ENCODE measurements around the gene ENPP6. TPM values are rescaled to one million over a fixed set of nuclear protein-coding genes. Genes with fewer than 3 reads are reported as not detected.

Gene ENPP6
- total RNA-seq, 4 donors from 2014 or later = 0.47 to 1.7 (median 1.2) TPM

GRCh38 chr4:184062769-184063168 is 154.9 kb downstream of the ENPP6 start:
- no peak overlapping the region for H3K4me3 ChIP-seq
- peaks cover 8% of the 10 kb centered on the region for H3K27me3 ChIP-seq
- no peaks in the 10 kb centered on the region for H3K36me3 ChIP-seq
- H3K27ac ChIP-seq = no peak overlapping the region
- no peaks in the 10 kb centered on the region for H3K4me1 ChIP-seq
- no peak for ATAC-seq
- TF ChIP-seq POLR2A (IDR thresholded peaks at IDR 0.05) (no peak), EP300 (IDR thresholded peaks at IDR 0.05) (no peak), CTCF (IDR thresholded peaks at IDR 0.05) (no peak), POLR2AphosphoS5 (IDR thresholded peaks at IDR 0.05) (no peak)
- WGBS, 2 donors (ENCODE audit: low coverage in 1 of 2) = 86 to 91% methylated on average over 7 of the region's 7 CpGs
- H3K9me3 ChIP-seq = no peaks in the 10 kb centered on the region

- peaks cover 8% of the 10 kb centered on the region for H3K27me3 ChIP-seq
- H3K27ac ChIP-seq = no peak overlapping the region
- no peak overlapping the region for H3K4me3 ChIP-seq
- H3K9me3 ChIP-seq = no peaks in the 10 kb centered on the region
- TF ChIP-seq POLR2A (IDR thresholded peaks at IDR 0.05) (no peak), EP300 (IDR thresholded peaks at IDR 0.05) (no peak), POLR2AphosphoS5 (IDR thresholded peaks at IDR 0.05) (no peak), CTCF (IDR thresholded peaks at IDR 0.05) (no peak)
- 100% methylated on average over 1 of the region's 7 CpGs for WGBS, 2 donors (ENCODE audit: low coverage in 1 of 2)
- no peaks in the 10 kb centered on the region for H3K4me1 ChIP-seq
- H3K36me3 ChIP-seq = no peaks in the 10 kb centered on the region
- no peak for ATAC-seq
These were observed 156.1 kb downstream of the ENPP6 start for GRCh38 chr4:184061582-184061981.

- Histone ChIP-seq H3K4me1 (no peaks in the 10 kb centered on the region), H3K4me3 (no peak overlapping the region), H3K9me3 (no peaks in the 10 kb centered on the region), H3K27me3 (no peaks in the 10 kb centered on the region), H3K36me3 (no peaks in the 10 kb centered on the region), H3K27ac (no peak overlapping the region)
- 96 to 100% methylated on average over 3 of the region's 3 CpGs for WGBS, 2 donors (ENCODE audit: low coverage in 1 of 2)
- no peak for TF ChIP-seq EP300 (IDR thresholded peaks at IDR 0.05)
- TF ChIP-seq POLR2A (IDR thresholded peaks at IDR 0.05) = no peak
- no peak for TF ChIP-seq CTCF (IDR thresholded peaks at IDR 0.05)
- no peak for TF ChIP-seq POLR2AphosphoS5 (IDR thresholded peaks at IDR 0.05)
- ATAC-seq = no peak
These were observed 158.6 kb downstream of the ENPP6 start for GRCh38 chr4:184059099-184059498.

- Histone ChIP-seq H3K4me3 (no peak overlapping the region), H3K27me3 (no peaks in the 10 kb centered on the region), H3K9me3 (no peaks in the 10 kb centered on the region), H3K4me1 (no peaks in the 10 kb centered on the region), H3K36me3 (no peaks in the 10 kb centered on the region), H3K27ac (no peak overlapping the region)
- TF ChIP-seq POLR2AphosphoS5 (IDR thresholded peaks at IDR 0.05) = no peak
- no peak for TF ChIP-seq EP300 (IDR thresholded peaks at IDR 0.05)
- TF ChIP-seq POLR2A (IDR thresholded peaks at IDR 0.05) = no peak
- TF ChIP-seq CTCF (IDR thresholded peaks at IDR 0.05) = no peak
- 70 to 87% methylated on average over 6 of the region's 6 CpGs for WGBS, 2 donors (ENCODE audit: low coverage in 1 of 2)
- no peak for ATAC-seq
These were observed 159.6 kb downstream of the ENPP6 start for GRCh38 chr4:184058026-184058425.

- Histone ChIP-seq H3K27ac (no peak overlapping the region), H3K9me3 (no peaks in the 10 kb centered on the region), H3K4me1 (no peaks in the 10 kb centered on the region), H3K36me3 (no peaks in the 10 kb centered on the region), H3K4me3 (no peak overlapping the region), H3K27me3 (no peaks in the 10 kb centered on the region)
- WGBS, 2 donors (ENCODE audit: low coverage in 1 of 2) = 87% methylated on average over 4 of the region's 14 CpGs; no CpG with 5 or more reads in 1 of the 2 donors
- TF ChIP-seq EP300 (IDR thresholded peaks at IDR 0.05) (no peak), CTCF (IDR thresholded peaks at IDR 0.05) (no peak), POLR2AphosphoS5 (IDR thresholded peaks at IDR 0.05) (no peak)
- ATAC-seq = no peak
These were observed 160.8 kb downstream of the ENPP6 start for GRCh38 chr4:184056877-184057276.
